Osteocyte (in vitro differentiated cells): ENCODE data around the gene ATAD2B. TPM values are rescaled to one million over a fixed set of nuclear protein-coding genes. Genes with fewer than 3 reads are reported as not detected.

Experiments used
- DNase-seq: peaks from one replicate; pipeline ENCODE4 v3.0.0; 2021; ENCODE audit warnings: mixed read lengths; ENCODE audit not compliant: unreplicated experiment; ENCODE audit errors: extremely low spot score
- H3K27ac Mint-ChIP-seq: one replicate; pipeline ENCODE4 v1.8.0; 2021; ENCODE audit warnings: mild to moderate bottlenecking, mixed read lengths; ENCODE audit not compliant: unreplicated experiment
- H3K27me3 Mint-ChIP-seq: one replicate; pipeline ENCODE4 v1.8.0; 2021; ENCODE audit warnings: mixed read lengths; ENCODE audit not compliant: unreplicated experiment
- H3K36me3 Mint-ChIP-seq: one replicate; pipeline ENCODE4 v1.8.0; 2021; ENCODE audit warnings: mixed read lengths; ENCODE audit not compliant: unreplicated experiment
- H3K4me1 Mint-ChIP-seq: one replicate; pipeline ENCODE4 v1.8.0; 2021; ENCODE audit warnings: mixed read lengths; ENCODE audit not compliant: unreplicated experiment
- H3K4me3 Mint-ChIP-seq: one replicate; pipeline ENCODE4 v1.8.0; 2021; ENCODE audit warnings: mild to moderate bottlenecking, moderate library complexity, mixed read lengths; ENCODE audit not compliant: unreplicated experiment
- H3K9me3 Mint-ChIP-seq: one replicate; pipeline ENCODE4 v1.8.0; 2021; ENCODE audit warnings: mixed read lengths; ENCODE audit not compliant: unreplicated experiment
- total RNA-seq: library from RNA; stranded (reverse); gene quantifications from 2 replicates; pipeline ENCODE4 v1.2.1, GENCODE V29; 2021
- TF ChIP-seq, protein P1 (sequence below): fragments of 200-600 bp; sonication (generic); IDR thresholded peaks from 2 replicates; pipeline ENCODE4 v1.5.0; 2021; ENCODE audit warnings: antibody characterized with exemption, mild to moderate bottlenecking, moderate library complexity

ATAD2B gene
- total RNA-seq, 1 donor from 2014 or later, result 27.3 TPM

DNA sequence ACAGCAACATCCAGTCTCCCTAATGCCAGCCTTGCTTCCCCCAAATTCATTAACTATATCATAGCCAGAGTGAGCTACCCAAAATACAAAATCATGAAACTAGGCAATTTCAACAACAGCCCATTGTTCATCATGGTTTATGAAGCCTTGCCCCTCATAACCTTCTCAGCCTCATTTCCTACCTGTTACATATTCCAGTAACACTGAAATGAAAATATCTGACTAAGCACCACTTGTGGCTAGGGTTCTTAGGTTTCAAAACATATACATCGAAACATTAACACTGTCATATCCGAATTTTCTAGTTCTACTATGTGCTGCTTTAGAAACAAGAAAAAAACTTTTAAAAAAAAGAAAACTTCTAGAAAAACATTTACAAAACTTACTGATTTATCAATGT is 59.5 kb downstream of the ATAD2B start:
- TF ChIP-seq, protein P1, sequence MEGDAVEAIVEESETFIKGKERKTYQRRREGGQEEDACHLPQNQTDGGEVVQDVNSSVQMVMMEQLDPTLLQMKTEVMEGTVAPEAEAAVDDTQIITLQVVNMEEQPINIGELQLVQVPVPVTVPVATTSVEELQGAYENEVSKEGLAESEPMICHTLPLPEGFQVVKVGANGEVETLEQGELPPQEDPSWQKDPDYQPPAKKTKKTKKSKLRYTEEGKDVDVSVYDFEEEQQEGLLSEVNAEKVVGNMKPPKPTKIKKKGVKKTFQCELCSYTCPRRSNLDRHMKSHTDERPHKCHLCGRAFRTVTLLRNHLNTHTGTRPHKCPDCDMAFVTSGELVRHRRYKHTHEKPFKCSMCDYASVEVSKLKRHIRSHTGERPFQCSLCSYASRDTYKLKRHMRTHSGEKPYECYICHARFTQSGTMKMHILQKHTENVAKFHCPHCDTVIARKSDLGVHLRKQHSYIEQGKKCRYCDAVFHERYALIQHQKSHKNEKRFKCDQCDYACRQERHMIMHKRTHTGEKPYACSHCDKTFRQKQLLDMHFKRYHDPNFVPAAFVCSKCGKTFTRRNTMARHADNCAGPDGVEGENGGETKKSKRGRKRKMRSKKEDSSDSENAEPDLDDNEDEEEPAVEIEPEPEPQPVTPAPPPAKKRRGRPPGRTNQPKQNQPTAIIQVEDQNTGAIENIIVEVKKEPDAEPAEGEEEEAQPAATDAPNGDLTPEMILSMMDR, result no peak
- Mint-ChIP-seq H3K36me3 (peaks cover 48% of the 10 kb centered on the region), H3K4me3 (no peak overlapping the region), H3K9me3 (no peaks in the 10 kb centered on the region), H3K4me1 (no peaks in the 10 kb centered on the region), H3K27me3 (no peaks in the 10 kb centered on the region), H3K27ac (no peak overlapping the region)
- DNase-seq, result no peak

DNA sequence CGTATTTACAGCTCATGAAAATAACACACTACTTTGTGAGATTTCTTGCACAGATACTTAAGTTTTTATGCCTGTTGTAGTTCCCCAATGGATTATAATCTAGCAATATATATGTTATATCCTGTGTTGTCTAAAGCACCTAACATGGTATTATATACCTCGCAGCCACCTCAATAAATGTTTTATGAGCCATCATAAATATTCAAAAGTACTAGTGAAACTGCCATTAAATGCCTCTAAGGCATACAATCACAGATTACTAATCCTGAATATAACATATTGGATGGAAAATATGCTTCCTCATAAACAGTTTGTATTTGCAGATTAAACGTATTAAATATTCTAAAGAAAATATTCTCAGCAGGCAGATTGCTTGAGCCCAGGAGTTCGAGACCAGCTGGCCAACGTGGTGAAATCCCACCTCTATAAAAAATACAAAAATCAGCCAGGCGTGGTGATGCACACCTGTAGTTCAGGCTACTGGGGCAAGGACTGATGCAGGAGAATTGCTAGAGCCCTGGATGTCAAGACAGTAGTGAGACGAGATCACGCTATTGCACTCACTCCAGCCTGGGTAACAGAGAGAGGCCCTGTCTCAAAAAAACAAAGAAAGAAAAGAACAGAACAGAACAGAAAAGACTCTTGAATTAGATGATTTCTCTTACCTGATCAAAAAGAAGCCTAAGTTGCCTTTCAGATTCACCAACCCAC is 64.1 kb downstream of the ATAD2B start:
- Mint-ChIP-seq H3K9me3 (no peaks in the 10 kb centered on the region), H3K27ac (no peak overlapping the region)

DNA sequence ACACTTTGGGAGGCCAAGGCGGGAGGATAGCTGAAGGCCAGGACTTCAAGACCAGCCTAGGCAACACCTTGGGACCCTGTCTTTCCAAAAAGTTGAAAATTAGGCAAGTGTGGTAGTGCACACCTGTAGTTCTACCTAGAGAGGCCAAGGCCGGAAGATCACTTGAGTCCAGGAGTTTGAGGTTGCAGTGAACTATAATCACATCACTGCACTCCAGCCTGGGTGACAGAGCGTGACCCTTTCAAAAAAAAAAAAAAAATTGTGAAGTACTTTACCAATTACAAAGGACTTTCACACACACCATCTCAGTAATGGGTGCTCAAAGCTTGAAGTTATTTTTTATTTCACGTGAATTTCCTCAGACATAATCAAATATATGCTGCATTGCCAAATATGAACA is 65.0 kb downstream of the ATAD2B start:
- H3K27ac Mint-ChIP-seq, result no peak overlapping the region
- H3K9me3 Mint-ChIP-seq, result no peaks in the 10 kb centered on the region
- H3K4me3 Mint-ChIP-seq, result no peak overlapping the region
- no peak for DNase-seq
- no peaks in the 10 kb centered on the region for H3K27me3 Mint-ChIP-seq
- peaks cover 24% of the 10 kb centered on the region for H3K36me3 Mint-ChIP-seq
- no peaks in the 10 kb centered on the region for H3K4me1 Mint-ChIP-seq
- TF ChIP-seq, protein P1, result no peak

More for the DNA sequence above, 64.1 kb downstream of the ATAD2B start:
- Mint-ChIP-seq H3K27me3 (no peaks in the 10 kb centered on the region), H3K4me1 (no peaks in the 10 kb centered on the region), H3K4me3 (no peak overlapping the region), H3K36me3 (peaks cover 33% of the 10 kb centered on the region)
- DNase-seq, result no peak
- TF ChIP-seq, protein P1, result no peak

DNA sequence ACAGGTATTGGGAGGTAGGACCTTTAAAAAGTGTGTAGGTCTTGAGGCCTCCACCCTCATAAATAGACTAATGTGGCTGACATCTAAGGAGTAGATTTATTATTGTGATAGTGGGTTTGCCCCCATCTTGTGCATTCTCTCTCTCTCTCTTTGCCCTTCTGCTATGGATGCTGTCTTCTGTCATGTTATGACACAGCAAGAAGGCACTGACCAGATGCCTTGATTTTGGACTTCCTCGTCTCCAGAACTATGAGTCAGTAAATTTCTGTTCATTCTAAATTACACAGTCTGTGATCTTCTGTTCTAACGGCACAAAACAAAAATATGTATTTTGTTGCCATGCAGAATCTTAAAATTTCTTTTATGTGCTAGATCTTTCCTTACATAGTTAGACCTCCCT is 66.9 kb downstream of the ATAD2B start:
- no peak for DNase-seq
- H3K36me3 Mint-ChIP-seq, result peaks cover 22% of the 10 kb centered on the region
- H3K9me3 Mint-ChIP-seq, result no peaks in the 10 kb centered on the region
- TF ChIP-seq, protein P1, result no peak
- H3K4me1 Mint-ChIP-seq, result no peaks in the 10 kb centered on the region
- no peak overlapping the region for H3K4me3 Mint-ChIP-seq
- no peaks in the 10 kb centered on the region for H3K27me3 Mint-ChIP-seq
- H3K27ac Mint-ChIP-seq, result no peak overlapping the region

DNA sequence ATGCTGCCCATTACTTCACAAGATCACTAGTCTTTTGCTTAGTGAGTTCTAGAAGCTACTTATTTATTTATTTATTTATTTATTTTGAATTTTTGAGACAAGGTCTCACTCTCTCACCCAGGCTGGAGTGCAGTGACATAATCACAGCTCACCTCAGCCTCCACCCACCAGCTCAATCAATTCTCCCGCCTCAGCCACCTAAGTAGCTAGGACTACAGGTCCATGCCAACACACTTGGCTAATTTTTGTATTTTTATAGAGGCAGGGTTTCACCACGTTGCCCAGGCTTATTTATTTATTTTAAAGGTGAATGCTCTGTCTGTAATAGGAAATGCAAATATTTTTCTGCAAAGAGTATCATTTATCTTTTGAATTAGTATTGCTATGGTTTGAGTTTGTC is 67.7 kb downstream of the ATAD2B start:
- H3K4me1 Mint-ChIP-seq, result no peaks in the 10 kb centered on the region
- no peak overlapping the region for H3K4me3 Mint-ChIP-seq
- no peak overlapping the region for H3K27ac Mint-ChIP-seq
- DNase-seq, result no peak
- H3K27me3 Mint-ChIP-seq, result no peaks in the 10 kb centered on the region
- H3K9me3 Mint-ChIP-seq, result no peaks in the 10 kb centered on the region
- TF ChIP-seq, protein P1, result no peak
- H3K36me3 Mint-ChIP-seq, result peaks cover 20% of the 10 kb centered on the region
